ENCODE data around the gene CEMIP.

CEMIP gene

DNA sequence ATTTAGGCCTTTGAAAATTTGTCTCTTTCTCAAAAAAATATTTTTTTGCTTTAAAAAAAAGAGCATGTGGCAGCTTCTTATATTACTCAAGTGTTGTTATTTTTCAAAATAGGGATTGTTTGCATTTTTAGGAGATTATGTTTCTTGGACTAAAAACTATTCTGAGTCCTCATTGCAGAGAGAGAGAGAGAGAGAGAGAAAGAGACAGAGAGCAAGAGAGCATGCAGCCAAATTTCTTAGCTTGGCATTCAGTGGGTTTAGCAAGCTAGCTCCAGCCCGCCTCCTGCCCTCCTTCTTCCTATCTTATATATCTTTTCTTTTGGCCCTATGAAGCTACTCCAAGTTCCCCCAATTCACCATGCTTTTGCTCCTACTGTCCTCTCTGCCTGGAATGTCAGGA, 55.7 kb downstream of the CEMIP start (continued):
- TF ChIP-seq, protein P1, sequence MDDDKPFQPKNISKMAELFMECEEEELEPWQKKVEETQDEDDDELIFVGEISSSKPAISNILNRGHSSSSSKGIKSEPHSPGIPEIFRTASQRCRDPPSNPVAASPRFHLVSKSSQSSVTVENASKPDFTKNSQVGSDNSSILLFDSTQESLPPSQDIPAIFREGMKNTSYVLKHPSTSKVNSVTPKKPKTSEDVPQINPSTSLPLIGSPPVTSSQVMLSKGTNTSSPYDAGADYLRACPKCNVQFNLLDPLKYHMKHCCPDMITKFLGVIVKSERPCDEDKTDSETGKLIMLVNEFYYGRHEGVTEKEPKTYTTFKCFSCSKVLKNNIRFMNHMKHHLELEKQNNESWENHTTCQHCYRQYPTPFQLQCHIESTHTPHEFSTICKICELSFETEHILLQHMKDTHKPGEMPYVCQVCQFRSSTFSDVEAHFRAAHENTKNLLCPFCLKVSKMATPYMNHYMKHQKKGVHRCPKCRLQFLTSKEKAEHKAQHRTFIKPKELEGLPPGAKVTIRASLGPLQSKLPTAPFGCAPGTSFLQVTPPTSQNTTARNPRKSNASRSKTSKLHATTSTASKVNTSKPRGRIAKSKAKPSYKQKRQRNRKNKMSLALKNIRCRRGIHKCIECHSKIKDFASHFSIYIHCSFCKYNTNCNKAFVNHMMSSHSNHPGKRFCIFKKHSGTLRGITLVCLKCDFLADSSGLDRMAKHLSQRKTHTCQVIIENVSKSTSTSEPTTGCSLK (tag by site-specific recombination; IDR thresholded peaks at IDR 0.05): no peak
- TF ChIP-seq, protein P2, sequence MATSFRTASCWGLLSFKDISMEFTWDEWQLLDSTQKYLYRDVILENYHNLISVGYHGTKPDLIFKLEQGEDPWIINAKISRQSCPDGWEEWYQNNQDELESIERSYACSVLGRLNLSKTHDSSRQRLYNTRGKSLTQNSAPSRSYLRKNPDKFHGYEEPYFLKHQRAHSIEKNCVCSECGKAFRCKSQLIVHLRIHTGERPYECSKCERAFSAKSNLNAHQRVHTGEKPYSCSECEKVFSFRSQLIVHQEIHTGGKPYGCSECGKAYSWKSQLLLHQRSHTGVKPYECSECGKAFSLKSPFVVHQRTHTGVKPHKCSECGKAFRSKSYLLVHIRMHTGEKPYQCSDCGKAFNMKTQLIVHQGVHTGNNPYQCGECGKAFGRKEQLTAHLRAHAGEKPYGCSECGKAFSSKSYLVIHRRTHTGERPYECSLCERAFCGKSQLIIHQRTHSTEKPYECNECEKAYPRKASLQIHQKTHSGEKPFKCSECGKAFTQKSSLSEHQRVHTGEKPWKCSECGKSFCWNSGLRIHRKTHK (tag by site-specific recombination; IDR thresholded peaks at IDR 0.05): no peak

DNA sequence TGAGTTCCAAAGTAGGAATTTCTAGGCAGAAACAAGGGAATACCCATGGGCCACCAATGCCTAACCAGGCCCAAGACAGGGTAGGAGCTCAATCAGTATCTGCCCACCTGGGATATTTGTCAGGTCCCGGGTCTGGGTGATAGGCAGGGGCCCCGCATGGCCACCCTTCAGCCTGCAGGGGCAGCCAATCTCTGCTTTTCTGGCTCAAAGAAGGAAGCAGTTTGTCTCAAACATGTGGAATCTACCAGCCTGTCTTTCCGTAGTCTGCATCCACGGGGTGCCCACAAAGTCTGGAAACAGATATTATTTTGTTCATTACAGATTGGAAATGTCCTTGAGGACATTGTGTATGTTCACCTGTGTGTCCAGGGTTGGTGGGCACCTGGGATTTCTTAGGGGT, 56.2 kb downstream of the CEMIP start:
- Histone ChIP-seq H3K4me1 (ENCODE audit: control insufficient read depth, insufficient read depth, low read length) (peaks cover 2% of the 10 kb centered on the region; the same call in 1 of the 2 replicates), H3K36me3 (ENCODE audit: control insufficient read depth in 2 of 2, insufficient read depth in 1 of 2, low read length in 2 of 2) (no peaks in the 10 kb centered on the region), H3K27ac (ENCODE audit: extremely low read depth, low read depth, low read length) (no peak overlapping the region), H3K9me3 (ENCODE audit: control insufficient read depth, insufficient read depth, low read depth, low read length) (no peaks in the 10 kb centered on the region), H3K4me3 (ENCODE audit: low read depth, low read length) (no peak overlapping the region)
- TF ChIP-seq ZNF311 (tag by site-specific recombination; IDR thresholded peaks at IDR 0.05; ENCODE audit: borderline replicate concordance) (no peak), ZNF366 (tag by site-specific recombination; conservative IDR thresholded peaks at IDR 0.05) (no peak), ZNF423 (tag by site-specific recombination; IDR thresholded peaks at IDR 0.05) (no peak), ZNF10 (tag by site-specific recombination; IDR thresholded peaks at IDR 0.05) (no peak), ZNF202 (tag by site-specific recombination; IDR thresholded peaks at IDR 0.05; ENCODE audit: borderline replicate concordance) (no peak), ZNF391 (tag by site-specific recombination; IDR thresholded peaks at IDR 0.05; ENCODE audit: borderline replicate concordance, low read depth) (no peak), ZNF157 (tag by site-specific recombination; IDR thresholded peaks at IDR 0.05) (no peak), ZBTB48 (tag by site-specific recombination; IDR thresholded peaks at IDR 0.05) (no peak), ZNF112 (tag by site-specific recombination; IDR thresholded peaks at IDR 0.05) (no peak), ZBTB20 (tag by site-specific recombination; IDR thresholded peaks at IDR 0.05) (no peak), ZNF274 (IDR thresholded peaks at IDR 0.05; ENCODE audit: low read length) (no peak), ZNF274 (tag by site-specific recombination; IDR thresholded peaks at IDR 0.05; ENCODE audit: borderline replicate concordance) (no peak), ZBTB1 (tag by site-specific recombination; IDR thresholded peaks at IDR 0.05) (no peak), BCL11A (tag by site-specific recombination; IDR thresholded peaks at IDR 0.05; ENCODE audit: low read depth) (no peak), ZEB2 (tag by site-specific recombination; IDR thresholded peaks at IDR 0.05) (no peak), SP2 (tag by site-specific recombination; IDR thresholded peaks at IDR 0.05) (no peak), ZNF843 (tag by site-specific recombination; IDR thresholded peaks at IDR 0.05) (no peak)
- TF ChIP-seq, protein P3, sequence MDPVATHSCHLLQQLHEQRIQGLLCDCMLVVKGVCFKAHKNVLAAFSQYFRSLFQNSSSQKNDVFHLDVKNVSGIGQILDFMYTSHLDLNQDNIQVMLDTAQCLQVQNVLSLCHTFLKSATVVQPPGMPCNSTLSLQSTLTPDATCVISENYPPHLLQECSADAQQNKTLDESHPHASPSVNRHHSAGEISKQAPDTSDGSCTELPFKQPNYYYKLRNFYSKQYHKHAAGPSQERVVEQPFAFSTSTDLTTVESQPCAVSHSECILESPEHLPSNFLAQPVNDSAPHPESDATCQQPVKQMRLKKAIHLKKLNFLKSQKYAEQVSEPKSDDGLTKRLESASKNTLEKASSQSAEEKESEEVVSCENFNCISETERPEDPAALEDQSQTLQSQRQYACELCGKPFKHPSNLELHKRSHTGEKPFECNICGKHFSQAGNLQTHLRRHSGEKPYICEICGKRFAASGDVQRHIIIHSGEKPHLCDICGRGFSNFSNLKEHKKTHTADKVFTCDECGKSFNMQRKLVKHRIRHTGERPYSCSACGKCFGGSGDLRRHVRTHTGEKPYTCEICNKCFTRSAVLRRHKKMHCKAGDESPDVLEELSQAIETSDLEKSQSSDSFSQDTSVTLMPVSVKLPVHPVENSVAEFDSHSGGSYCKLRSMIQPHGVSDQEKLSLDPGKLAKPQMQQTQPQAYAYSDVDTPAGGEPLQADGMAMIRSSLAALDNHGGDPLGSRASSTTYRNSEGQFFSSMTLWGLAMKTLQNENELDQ (tag by site-specific recombination; IDR thresholded peaks at IDR 0.05; ENCODE audit: low read depth): no peak
- TF ChIP-seq, protein P4, sequence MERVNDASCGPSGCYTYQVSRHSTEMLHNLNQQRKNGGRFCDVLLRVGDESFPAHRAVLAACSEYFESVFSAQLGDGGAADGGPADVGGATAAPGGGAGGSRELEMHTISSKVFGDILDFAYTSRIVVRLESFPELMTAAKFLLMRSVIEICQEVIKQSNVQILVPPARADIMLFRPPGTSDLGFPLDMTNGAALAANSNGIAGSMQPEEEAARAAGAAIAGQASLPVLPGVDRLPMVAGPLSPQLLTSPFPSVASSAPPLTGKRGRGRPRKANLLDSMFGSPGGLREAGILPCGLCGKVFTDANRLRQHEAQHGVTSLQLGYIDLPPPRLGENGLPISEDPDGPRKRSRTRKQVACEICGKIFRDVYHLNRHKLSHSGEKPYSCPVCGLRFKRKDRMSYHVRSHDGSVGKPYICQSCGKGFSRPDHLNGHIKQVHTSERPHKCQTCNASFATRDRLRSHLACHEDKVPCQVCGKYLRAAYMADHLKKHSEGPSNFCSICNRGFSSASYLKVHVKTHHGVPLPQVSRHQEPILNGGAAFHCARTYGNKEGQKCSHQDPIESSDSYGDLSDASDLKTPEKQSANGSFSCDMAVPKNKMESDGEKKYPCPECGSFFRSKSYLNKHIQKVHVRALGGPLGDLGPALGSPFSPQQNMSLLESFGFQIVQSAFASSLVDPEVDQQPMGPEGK (tag by site-specific recombination; IDR thresholded peaks at IDR 0.05): no peak
- TF ChIP-seq, protein P5, sequence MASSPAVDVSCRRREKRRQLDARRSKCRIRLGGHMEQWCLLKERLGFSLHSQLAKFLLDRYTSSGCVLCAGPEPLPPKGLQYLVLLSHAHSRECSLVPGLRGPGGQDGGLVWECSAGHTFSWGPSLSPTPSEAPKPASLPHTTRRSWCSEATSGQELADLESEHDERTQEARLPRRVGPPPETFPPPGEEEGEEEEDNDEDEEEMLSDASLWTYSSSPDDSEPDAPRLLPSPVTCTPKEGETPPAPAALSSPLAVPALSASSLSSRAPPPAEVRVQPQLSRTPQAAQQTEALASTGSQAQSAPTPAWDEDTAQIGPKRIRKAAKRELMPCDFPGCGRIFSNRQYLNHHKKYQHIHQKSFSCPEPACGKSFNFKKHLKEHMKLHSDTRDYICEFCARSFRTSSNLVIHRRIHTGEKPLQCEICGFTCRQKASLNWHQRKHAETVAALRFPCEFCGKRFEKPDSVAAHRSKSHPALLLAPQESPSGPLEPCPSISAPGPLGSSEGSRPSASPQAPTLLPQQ (tag by site-specific recombination; IDR thresholded peaks at IDR 0.05): no peak
- CTCF ChIA-PET: interaction anchor here (0.6 to 1.2 kb wide), 8 partner anchors 39 to 1774 kb away, joined by 3 to 6 read pairs (median 4); partner anchors contain the start of gene CEMIP
- POLR2A ChIA-PET: no interaction called here

All from HEK293 (cell line).